SU-DHL-6 (cell line): ENCODE results near the gene TTLL13.

ENCODE experiments used
- CTCF ChIP-seq: fragments of 200-600 bp; sonication (generic); IDR thresholded peaks from one replicate; pipeline ENCODE4 v1.5.1; 2017; ENCODE audit warnings: antibody characterized with exemption, mild to moderate bottlenecking, low read length, moderate library complexity; ENCODE audit not compliant: insufficient read depth, poor library complexity, severe bottlenecking
- EZH2phosphoT487 ChIP-seq: fragments of 200-600 bp; sonication (generic), shearing (Covaris generic); conservative IDR thresholded peaks from 2 replicates; pipeline ENCODE4 v1.6.1; 2018; ENCODE audit warnings: mild to moderate bottlenecking, antibody characterized with exemption, low read length, moderate library complexity, mixed read lengths

- TF ChIP-seq CTCF (no peak), EZH2phosphoT487 (no peak)
Observed at GRCh38 chr15:90294159-90294558, 44.8 kb downstream of the TTLL13 start.
